Measurements from ENCODE around the gene SLC12A3.

SLC12A3 gene

GRCh38 chr16:56864960-56865359, at the start of gene SLC12A3:
Gene SLC12A3 (plus strand): TSS chr16:56865207. CDS start chr16:56865236, 29 bp downstream.
- no peak for DNase-seq

- no peak for DNase-seq
Measured at GRCh38 chr16:56815721-56816120, 49.3 kb upstream of the SLC12A3 start.

GRCh38 chr16:56817056-56817455, 48.0 kb upstream of the SLC12A3 start:
- no peak for DNase-seq

- no peak for DNase-seq
Measured at GRCh38 chr16:56817938-56818337, 47.1 kb upstream of the SLC12A3 start.

GRCh38 chr16:56823081-56823733, 41.8 kb upstream of the SLC12A3 start:
- no peak for DNase-seq

GRCh38 chr16:56824331-56824730, 40.7 kb upstream of the SLC12A3 start:
- DNase-seq, result no peak

- no peak for DNase-seq
Measured at GRCh38 chr16:56824804-56825203, 40.2 kb upstream of the SLC12A3 start.

GRCh38 chr16:56825826-56826225, 39.2 kb upstream of the SLC12A3 start:
- no peak for DNase-seq

- DNase-seq, result no peak
Measured at GRCh38 chr16:56828647-56829046, 36.4 kb upstream of the SLC12A3 start.

- no peak for DNase-seq
Measured at GRCh38 chr16:56830669-56831068, 34.3 kb upstream of the SLC12A3 start.

GRCh38 chr16:56832768-56833167, 32.2 kb upstream of the SLC12A3 start:
- DNase-seq, result no peak

- DNase-seq, result no peak
Measured at GRCh38 chr16:56833243-56833970, 31.6 kb upstream of the SLC12A3 start.

- no peak for DNase-seq
Measured at GRCh38 chr16:56835320-56835719, 29.7 kb upstream of the SLC12A3 start.

- DNase-seq, result no peak
Measured at GRCh38 chr16:56836410-56837230, 28.4 kb upstream of the SLC12A3 start.

- DNase-seq, result no peak
Measured at GRCh38 chr16:56838622-56839337, 26.2 kb upstream of the SLC12A3 start.

GRCh38 chr16:56841233-56841632, 23.8 kb upstream of the SLC12A3 start:
- DNase-seq, result no peak

- DNase-seq, result no peak
Measured at GRCh38 chr16:56841659-56842058, 23.3 kb upstream of the SLC12A3 start.

GRCh38 chr16:56842133-56842532, 22.9 kb upstream of the SLC12A3 start:
- no peak for DNase-seq

GRCh38 chr16:56844056-56844455, 21.0 kb upstream of the SLC12A3 start:
- DNase-seq, result no peak

GRCh38 chr16:56847173-56847910, 17.7 kb upstream of the SLC12A3 start:
- DNase-seq, result no peak

- DNase-seq, result no peak
Measured at GRCh38 chr16:56848029-56848936, 16.7 kb upstream of the SLC12A3 start.
